ENCODE results near the gene CCNYL1.

Gene CCNYL1

DNA sequence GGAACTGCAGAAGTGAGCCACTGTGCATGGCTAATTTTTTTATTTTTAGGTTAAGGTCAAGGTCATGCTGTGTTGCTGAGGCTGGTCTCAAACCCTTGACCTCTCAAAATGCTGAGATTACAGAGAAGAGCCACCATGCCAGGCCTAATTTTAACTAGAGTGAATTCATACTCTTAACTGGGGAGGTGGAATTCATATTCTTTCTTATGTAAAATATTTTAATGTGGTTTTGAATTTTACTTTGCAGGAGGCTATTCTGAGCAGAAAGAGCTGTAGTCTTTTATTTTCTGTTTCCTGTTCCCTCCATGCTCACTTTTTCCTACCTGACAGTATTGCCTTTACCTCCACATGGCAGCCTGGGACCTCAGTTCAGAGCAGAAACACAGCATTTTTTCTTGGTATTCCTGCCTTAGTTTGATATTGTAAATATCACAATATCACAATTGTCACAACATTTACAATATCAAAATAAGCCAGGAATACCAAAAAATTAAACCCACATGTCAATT, 37.1 kb upstream of the CCNYL1 start:
- ATAC-seq = no peak
- TF ChIP-seq GLIS3 (CRISPR knock-in tag; IDR thresholded peaks at IDR 0.05) (no peak), ESRRG (CRISPR knock-in tag; IDR thresholded peaks at IDR 0.05) (no peak), PPARA (CRISPR knock-in tag; IDR thresholded peaks at IDR 0.05; ENCODE audit: borderline replicate concordance) (no peak), CSDC2 (CRISPR knock-in tag; IDR thresholded peaks at IDR 0.05) (no peak), SNAI2 (CRISPR knock-in tag; IDR thresholded peaks at IDR 0.05) (no peak), ZFP3 (CRISPR knock-in tag; IDR thresholded peaks at IDR 0.05) (no peak), ISL1 (CRISPR knock-in tag; IDR thresholded peaks at IDR 0.05) (no peak)
- TF ChIP-seq, protein P1, sequence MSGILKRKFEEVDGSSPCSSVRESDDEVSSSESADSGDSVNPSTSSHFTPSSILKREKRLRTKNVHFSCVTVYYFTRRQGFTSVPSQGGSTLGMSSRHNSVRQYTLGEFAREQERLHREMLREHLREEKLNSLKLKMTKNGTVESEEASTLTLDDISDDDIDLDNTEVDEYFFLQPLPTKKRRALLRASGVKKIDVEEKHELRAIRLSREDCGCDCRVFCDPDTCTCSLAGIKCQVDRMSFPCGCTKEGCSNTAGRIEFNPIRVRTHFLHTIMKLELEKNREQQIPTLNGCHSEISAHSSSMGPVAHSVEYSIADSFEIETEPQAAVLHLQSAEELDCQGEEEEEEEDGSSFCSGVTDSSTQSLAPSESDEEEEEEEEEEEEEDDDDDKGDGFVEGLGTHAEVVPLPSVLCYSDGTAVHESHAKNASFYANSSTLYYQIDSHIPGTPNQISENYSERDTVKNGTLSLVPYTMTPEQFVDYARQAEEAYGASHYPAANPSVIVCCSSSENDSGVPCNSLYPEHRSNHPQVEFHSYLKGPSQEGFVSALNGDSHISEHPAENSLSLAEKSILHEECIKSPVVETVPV (CRISPR knock-in tag; IDR thresholded peaks at IDR 0.05) = no peak

DNA sequence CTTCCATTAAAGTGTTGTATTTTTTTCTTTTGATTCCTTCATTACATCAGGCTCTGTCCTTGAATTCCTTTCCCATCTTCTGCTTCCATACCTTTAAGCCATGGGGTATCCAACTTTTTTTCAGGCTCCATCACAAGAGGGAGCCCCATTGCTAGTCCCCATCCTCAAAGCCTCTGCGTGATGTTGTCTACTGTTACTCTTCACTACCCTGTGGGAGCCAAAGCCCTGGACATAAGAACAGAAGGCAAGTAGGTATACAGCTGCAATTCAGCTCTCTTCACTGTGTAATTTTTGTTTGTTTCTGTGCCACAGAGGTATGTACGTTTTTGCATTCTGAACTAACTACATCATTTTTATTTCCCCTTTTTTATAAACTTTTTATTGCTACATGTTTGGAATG, 36.6 kb upstream of the CCNYL1 start:
- ATAC-seq = no peak

DNA sequence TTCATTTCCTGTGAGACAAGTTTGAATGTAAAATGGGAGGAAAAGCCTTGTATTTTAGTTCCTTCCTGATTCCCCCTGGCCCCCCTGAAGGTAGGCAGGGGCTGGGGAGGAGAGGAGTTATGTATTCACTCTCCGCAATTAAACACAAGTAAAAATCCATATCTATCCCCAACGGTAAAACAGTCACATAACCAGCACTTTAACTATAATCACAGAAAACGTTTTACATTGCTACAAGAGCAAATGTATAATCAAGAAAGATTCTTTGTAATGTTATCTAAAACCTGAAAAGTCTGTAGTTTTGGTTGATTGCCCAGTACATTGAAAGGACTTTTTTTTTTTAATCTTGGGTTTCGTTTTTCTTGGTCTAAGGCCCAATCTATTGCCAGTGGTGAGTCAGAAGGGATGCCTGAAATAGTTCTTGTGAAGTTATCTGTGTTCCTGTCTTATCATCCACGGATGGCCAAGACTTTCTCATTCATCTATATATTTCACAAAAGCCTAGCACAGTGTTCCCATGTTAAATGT, 34.5 kb upstream of the CCNYL1 start:
- TF ChIP-seq ZNF565 (CRISPR knock-in tag; conservative IDR thresholded peaks at IDR 0.05; ENCODE audit: low read depth) = no peak
- TF ChIP-seq TCF4 (CRISPR knock-in tag; IDR thresholded peaks at IDR 0.05; ENCODE audit: borderline replicate concordance) = no peak
- TF ChIP-seq, protein P2, sequence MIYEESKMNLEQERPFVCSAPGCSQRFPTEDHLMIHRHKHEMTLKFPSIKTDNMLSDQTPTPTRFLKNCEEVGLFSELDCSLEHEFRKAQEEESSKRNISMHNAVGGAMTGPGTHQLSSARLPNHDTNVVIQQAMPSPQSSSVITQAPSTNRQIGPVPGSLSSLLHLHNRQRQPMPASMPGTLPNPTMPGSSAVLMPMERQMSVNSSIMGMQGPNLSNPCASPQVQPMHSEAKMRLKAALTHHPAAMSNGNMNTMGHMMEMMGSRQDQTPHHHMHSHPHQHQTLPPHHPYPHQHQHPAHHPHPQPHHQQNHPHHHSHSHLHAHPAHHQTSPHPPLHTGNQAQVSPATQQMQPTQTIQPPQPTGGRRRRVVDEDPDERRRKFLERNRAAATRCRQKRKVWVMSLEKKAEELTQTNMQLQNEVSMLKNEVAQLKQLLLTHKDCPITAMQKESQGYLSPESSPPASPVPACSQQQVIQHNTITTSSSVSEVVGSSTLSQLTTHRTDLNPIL (CRISPR knock-in tag; IDR thresholded peaks at IDR 0.05; ENCODE audit: low read depth) = 0 out of 2 replicates have a peak, but pooled peaks have one; percentile 8
- TF ChIP-seq ISL1 (CRISPR knock-in tag; IDR thresholded peaks at IDR 0.05) = peak; percentile 74; the same call in 1 of the 2 replicates
- no peak for TF ChIP-seq OSR1 (CRISPR knock-in tag; IDR thresholded peaks at IDR 0.05)
- no peak for TF ChIP-seq ARNTL (CRISPR knock-in tag; IDR thresholded peaks at IDR 0.05; ENCODE audit: borderline replicate concordance, low read depth)
- TF ChIP-seq GLIS3 (CRISPR knock-in tag; IDR thresholded peaks at IDR 0.05) = no peak
- TF ChIP-seq RARB (CRISPR knock-in tag; IDR thresholded peaks at IDR 0.05) = no peak
- TF ChIP-seq ZFP3 (CRISPR knock-in tag; IDR thresholded peaks at IDR 0.05) = no peak
- TF ChIP-seq ZC3H10 (CRISPR knock-in tag; IDR thresholded peaks at IDR 0.05) = no peak
- TF ChIP-seq PPARA (CRISPR knock-in tag; IDR thresholded peaks at IDR 0.05; ENCODE audit: borderline replicate concordance) = no peak
- no peak for TF ChIP-seq ZFP30 (CRISPR knock-in tag; IDR thresholded peaks at IDR 0.05)
- no peak for TF ChIP-seq BACH2 (CRISPR knock-in tag; IDR thresholded peaks at IDR 0.05; ENCODE audit: borderline replicate concordance)
- TF ChIP-seq, protein P3, sequence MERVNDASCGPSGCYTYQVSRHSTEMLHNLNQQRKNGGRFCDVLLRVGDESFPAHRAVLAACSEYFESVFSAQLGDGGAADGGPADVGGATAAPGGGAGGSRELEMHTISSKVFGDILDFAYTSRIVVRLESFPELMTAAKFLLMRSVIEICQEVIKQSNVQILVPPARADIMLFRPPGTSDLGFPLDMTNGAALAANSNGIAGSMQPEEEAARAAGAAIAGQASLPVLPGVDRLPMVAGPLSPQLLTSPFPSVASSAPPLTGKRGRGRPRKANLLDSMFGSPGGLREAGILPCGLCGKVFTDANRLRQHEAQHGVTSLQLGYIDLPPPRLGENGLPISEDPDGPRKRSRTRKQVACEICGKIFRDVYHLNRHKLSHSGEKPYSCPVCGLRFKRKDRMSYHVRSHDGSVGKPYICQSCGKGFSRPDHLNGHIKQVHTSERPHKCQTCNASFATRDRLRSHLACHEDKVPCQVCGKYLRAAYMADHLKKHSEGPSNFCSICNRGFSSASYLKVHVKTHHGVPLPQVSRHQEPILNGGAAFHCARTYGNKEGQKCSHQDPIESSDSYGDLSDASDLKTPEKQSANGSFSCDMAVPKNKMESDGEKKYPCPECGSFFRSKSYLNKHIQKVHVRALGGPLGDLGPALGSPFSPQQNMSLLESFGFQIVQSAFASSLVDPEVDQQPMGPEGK (CRISPR knock-in tag; IDR thresholded peaks at IDR 0.05; ENCODE audit: borderline replicate concordance) = no peak; the same call in 1 of the 2 replicates
- TF ChIP-seq CSDC2 (CRISPR knock-in tag; IDR thresholded peaks at IDR 0.05) = no peak
- peak; percentile 97 for ATAC-seq

More for the DNA sequence above, 36.6 kb upstream of the CCNYL1 start:
- TF ChIP-seq, protein P1 (CRISPR knock-in tag; IDR thresholded peaks at IDR 0.05) = no peak
- TF ChIP-seq, protein P4, sequence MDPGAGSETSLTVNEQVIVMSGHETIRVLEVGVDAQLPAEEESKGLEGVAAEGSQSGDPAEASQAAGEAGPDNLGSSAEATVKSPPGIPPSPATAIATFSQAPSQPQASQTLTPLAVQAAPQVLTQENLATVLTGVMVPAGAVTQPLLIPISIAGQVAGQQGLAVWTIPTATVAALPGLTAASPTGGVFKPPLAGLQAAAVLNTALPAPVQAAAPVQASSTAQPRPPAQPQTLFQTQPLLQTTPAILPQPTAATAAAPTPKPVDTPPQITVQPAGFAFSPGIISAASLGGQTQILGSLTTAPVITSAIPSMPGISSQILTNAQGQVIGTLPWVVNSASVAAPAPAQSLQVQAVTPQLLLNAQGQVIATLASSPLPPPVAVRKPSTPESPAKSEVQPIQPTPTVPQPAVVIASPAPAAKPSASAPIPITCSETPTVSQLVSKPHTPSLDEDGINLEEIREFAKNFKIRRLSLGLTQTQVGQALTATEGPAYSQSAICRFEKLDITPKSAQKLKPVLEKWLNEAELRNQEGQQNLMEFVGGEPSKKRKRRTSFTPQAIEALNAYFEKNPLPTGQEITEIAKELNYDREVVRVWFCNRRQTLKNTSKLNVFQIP (CRISPR knock-in tag; IDR thresholded peaks at IDR 0.05; ENCODE audit: borderline replicate concordance, low read depth) = no peak
- TF ChIP-seq ARNTL (CRISPR knock-in tag; IDR thresholded peaks at IDR 0.05; ENCODE audit: borderline replicate concordance, low read depth) (no peak), ZNF565 (CRISPR knock-in tag; conservative IDR thresholded peaks at IDR 0.05; ENCODE audit: low read depth) (no peak), ZFP30 (CRISPR knock-in tag; IDR thresholded peaks at IDR 0.05) (no peak)
- TF ChIP-seq, protein P3 (CRISPR knock-in tag; IDR thresholded peaks at IDR 0.05; ENCODE audit: borderline replicate concordance) = no peak
